ENCODE results near the gene DNM1. TPM values are rescaled to one million over a fixed set of nuclear protein-coding genes. Genes with fewer than 3 reads are reported as not detected.

Gene DNM1
- total and polyA plus RNA-seq, 2 experiments from 2014 or later: 14.4 to 37.2 TPM

- Histone ChIP-seq H3K79me2 (no peaks in the 10 kb centered on the region), H3K27ac (no peak overlapping the region), H3K36me3 (replicated peaks; ENCODE audit: insufficient read depth, low read depth) (no peaks in the 10 kb centered on the region), H4K20me1 (ENCODE audit: insufficient read depth, poor library complexity, severe bottlenecking) (no peaks in the 10 kb centered on the region), H3K4me1 (ENCODE audit: insufficient read depth) (no peaks in the 10 kb centered on the region), H3K9me3 (ENCODE audit: low read depth) (no peaks in the 10 kb centered on the region), H3K27me3 (no peaks in the 10 kb centered on the region), H3K4me3 (no peak overlapping the region), H3K4me2 (no peak overlapping the region), H3K9me2 (replicated peaks; ENCODE audit: insufficient read depth) (no peaks in the 10 kb centered on the region), H2AFZ (no peak overlapping the region)
- 88% methylated on average over 6 of the region's 6 CpGs for WGBS (ENCODE audit: low lambda C conversion rate, missing lambda C conversion rate)
- DNase-seq (ENCODE audit: low spot score): peak; percentile 32
- TF ChIP-seq EZH2phosphoT487 (IDR thresholded peaks at IDR 0.05; ENCODE audit: low read depth, severe bottlenecking, unreplicated experiment) (no peak), EZH2 (IDR thresholded peaks at IDR 0.05; ENCODE audit: borderline replicate concordance) (no peak)
- TF ChIP-seq, protein P1, sequence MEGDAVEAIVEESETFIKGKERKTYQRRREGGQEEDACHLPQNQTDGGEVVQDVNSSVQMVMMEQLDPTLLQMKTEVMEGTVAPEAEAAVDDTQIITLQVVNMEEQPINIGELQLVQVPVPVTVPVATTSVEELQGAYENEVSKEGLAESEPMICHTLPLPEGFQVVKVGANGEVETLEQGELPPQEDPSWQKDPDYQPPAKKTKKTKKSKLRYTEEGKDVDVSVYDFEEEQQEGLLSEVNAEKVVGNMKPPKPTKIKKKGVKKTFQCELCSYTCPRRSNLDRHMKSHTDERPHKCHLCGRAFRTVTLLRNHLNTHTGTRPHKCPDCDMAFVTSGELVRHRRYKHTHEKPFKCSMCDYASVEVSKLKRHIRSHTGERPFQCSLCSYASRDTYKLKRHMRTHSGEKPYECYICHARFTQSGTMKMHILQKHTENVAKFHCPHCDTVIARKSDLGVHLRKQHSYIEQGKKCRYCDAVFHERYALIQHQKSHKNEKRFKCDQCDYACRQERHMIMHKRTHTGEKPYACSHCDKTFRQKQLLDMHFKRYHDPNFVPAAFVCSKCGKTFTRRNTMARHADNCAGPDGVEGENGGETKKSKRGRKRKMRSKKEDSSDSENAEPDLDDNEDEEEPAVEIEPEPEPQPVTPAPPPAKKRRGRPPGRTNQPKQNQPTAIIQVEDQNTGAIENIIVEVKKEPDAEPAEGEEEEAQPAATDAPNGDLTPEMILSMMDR (IDR thresholded peaks at IDR 0.05; ENCODE audit: poor library complexity): no peak
These were observed 83.3 kb downstream of the DNM1 start for GRCh38 chr9:128286440-128286839.

- H3K4me2 ChIP-seq: no peak overlapping the region
- H3K9me2 ChIP-seq (replicated peaks; ENCODE audit: insufficient read depth): no peaks in the 10 kb centered on the region
These were observed 85.3 kb downstream of the DNM1 start for GRCh38 chr9:128288273-128289004.

GRCh38 chr9:128292009-128292408, 88.8 kb downstream of the DNM1 start:
- no peak overlapping the region for H3K4me2 ChIP-seq
- H4K20me1 ChIP-seq (ENCODE audit: insufficient read depth, poor library complexity, severe bottlenecking): no peaks in the 10 kb centered on the region
- peaks cover 10% of the 10 kb centered on the region for H3K4me1 ChIP-seq (ENCODE audit: insufficient read depth)
- no peaks in the 10 kb centered on the region for H3K79me2 ChIP-seq
- H3K36me3 ChIP-seq (replicated peaks; ENCODE audit: insufficient read depth, low read depth): no peaks in the 10 kb centered on the region
- no peak overlapping the region for H3K4me3 ChIP-seq
- H3K9me2 ChIP-seq (replicated peaks; ENCODE audit: insufficient read depth): no peaks in the 10 kb centered on the region
- H3K9me3 ChIP-seq (ENCODE audit: low read depth): no peaks in the 10 kb centered on the region
- 91% methylated on average over 3 of the region's 3 CpGs for WGBS (ENCODE audit: low lambda C conversion rate, missing lambda C conversion rate)
- no peak overlapping the region for H3K27ac ChIP-seq
- no peaks in the 10 kb centered on the region for H3K27me3 ChIP-seq
- no peak for DNase-seq (ENCODE audit: low spot score)
- H2AFZ ChIP-seq: no peak overlapping the region
- TF ChIP-seq EZH2 (IDR thresholded peaks at IDR 0.05; ENCODE audit: borderline replicate concordance) (no peak), EZH2phosphoT487 (IDR thresholded peaks at IDR 0.05; ENCODE audit: low read depth, severe bottlenecking, unreplicated experiment) (no peak)
- TF ChIP-seq, protein P1 (IDR thresholded peaks at IDR 0.05; ENCODE audit: poor library complexity): no peak

More at GRCh38 chr9:128288273-128289004, 85.3 kb downstream of the DNM1 start:
- no peak for DNase-seq (ENCODE audit: low spot score)
- 90% methylated on average over 11 of the region's 11 CpGs for WGBS (ENCODE audit: low lambda C conversion rate, missing lambda C conversion rate)
- H3K36me3 ChIP-seq (replicated peaks; ENCODE audit: insufficient read depth, low read depth): no peaks in the 10 kb centered on the region
- H3K9me3 ChIP-seq (ENCODE audit: low read depth): no peaks in the 10 kb centered on the region
- H3K27me3 ChIP-seq: no peaks in the 10 kb centered on the region
- H3K4me3 ChIP-seq: no peak overlapping the region
- no peaks in the 10 kb centered on the region for H3K79me2 ChIP-seq
- TF ChIP-seq EZH2 (IDR thresholded peaks at IDR 0.05; ENCODE audit: borderline replicate concordance) (no peak), EZH2phosphoT487 (IDR thresholded peaks at IDR 0.05; ENCODE audit: low read depth, severe bottlenecking, unreplicated experiment) (no peak)
- TF ChIP-seq, protein P1 (IDR thresholded peaks at IDR 0.05; ENCODE audit: poor library complexity): no peak
- no peaks in the 10 kb centered on the region for H3K4me1 ChIP-seq (ENCODE audit: insufficient read depth)
- H3K27ac ChIP-seq: no peak overlapping the region
- no peaks in the 10 kb centered on the region for H4K20me1 ChIP-seq (ENCODE audit: insufficient read depth, poor library complexity, severe bottlenecking)
- H2AFZ ChIP-seq: no peak overlapping the region
